Measurements from ENCODE around the gene LYPLAL1. TPM values are rescaled to one million over a fixed set of nuclear protein-coding genes. Genes with fewer than 3 reads are reported as not detected.

The LYPLAL1 gene
- total and polyA plus RNA-seq, 2 of the 8 experiments (the other 6 are each of a cell fraction or from before 2014, with no cell fraction given): 6.3 to 23.8 TPM

DNA sequence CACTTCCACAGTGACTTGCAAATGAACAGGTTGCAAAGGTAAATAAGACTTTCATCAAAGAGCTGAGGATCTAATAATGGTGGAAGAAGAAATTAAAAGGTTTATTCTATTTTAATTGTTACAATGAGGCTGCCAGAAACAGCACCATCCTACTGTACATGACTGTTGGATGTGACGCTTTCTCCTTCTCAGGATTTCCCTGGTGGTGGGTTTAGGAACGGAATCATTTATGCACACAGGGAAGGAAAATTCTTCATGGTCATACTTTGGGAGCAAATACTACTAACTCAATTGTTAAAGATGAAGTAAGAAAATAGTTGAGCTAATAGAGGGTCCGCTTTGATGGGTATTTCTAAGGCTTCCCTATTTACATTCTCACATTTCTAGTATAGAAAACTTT is 22.2 kb upstream of the LYPLAL1 start:
- no peak overlapping the region for H2AFZ ChIP-seq (ENCODE audit: low read length)
- WGBS, 2 experiments (ENCODE audit: extremely low coverage in 1 of 2, insufficient coverage in 1 of 2, insufficient read length in 1 of 2, insufficient replicate concordance in 2 of 2, low coverage in 1 of 2, low lambda C conversion rate in 2 of 2, missing lambda C conversion rate in 1 of 2): 98% methylated on average over 3 of the region's 3 CpGs; no CpG with 5 or more reads in 1 of the 2 experiments
- TF ChIP-seq PHF8 (conservative IDR thresholded peaks at IDR 0.05; ENCODE audit: low read depth, low read length) (no peak), TAF7 (optimal IDR thresholded peaks at IDR 0.05; ENCODE audit: borderline replicate concordance, low read depth, low read length) (no peak), EGR1 (IDR thresholded peaks at IDR 0.05; ENCODE audit: borderline replicate concordance, low read depth, low read length) (no peak), MAFK (IDR thresholded peaks at IDR 0.05; ENCODE audit: low read depth, low read length) (no peak), NRF1 (IDR thresholded peaks at IDR 0.05; ENCODE audit: low read depth, low read length) (no peak), CBX8 (IDR thresholded peaks at IDR 0.05; ENCODE audit: borderline replicate concordance, low read depth, low read length) (no peak), GABPA (IDR thresholded peaks at IDR 0.05; ENCODE audit: borderline replicate concordance, insufficient read depth, low read length) (no peak), CREB1 (IDR thresholded peaks at IDR 0.05) (no peak), RXRA (IDR thresholded peaks at IDR 0.05; ENCODE audit: insufficient read depth, low read depth, low read length) (no peak)
- TF ChIP-seq, protein P1, sequence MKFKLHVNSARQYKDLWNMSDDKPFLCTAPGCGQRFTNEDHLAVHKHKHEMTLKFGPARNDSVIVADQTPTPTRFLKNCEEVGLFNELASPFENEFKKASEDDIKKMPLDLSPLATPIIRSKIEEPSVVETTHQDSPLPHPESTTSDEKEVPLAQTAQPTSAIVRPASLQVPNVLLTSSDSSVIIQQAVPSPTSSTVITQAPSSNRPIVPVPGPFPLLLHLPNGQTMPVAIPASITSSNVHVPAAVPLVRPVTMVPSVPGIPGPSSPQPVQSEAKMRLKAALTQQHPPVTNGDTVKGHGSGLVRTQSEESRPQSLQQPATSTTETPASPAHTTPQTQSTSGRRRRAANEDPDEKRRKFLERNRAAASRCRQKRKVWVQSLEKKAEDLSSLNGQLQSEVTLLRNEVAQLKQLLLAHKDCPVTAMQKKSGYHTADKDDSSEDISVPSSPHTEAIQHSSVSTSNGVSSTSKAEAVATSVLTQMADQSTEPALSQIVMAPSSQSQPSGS (IDR thresholded peaks at IDR 0.05; ENCODE audit: low read length): no peak
- TF ChIP-seq, protein P2, sequence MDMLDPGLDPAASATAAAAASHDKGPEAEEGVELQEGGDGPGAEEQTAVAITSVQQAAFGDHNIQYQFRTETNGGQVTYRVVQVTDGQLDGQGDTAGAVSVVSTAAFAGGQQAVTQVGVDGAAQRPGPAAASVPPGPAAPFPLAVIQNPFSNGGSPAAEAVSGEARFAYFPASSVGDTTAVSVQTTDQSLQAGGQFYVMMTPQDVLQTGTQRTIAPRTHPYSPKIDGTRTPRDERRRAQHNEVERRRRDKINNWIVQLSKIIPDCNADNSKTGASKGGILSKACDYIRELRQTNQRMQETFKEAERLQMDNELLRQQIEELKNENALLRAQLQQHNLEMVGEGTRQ (IDR thresholded peaks at IDR 0.05; ENCODE audit: low read length): no peak
- TF ChIP-seq, protein P3, sequence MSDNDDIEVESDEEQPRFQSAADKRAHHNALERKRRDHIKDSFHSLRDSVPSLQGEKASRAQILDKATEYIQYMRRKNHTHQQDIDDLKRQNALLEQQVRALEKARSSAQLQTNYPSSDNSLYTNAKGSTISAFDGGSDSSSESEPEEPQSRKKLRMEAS (IDR thresholded peaks at IDR 0.05): no peak

More for the DNA sequence above, 22.2 kb upstream of the LYPLAL1 start:
- Histone ChIP-seq H4K20me1 (replicated peaks in 1 of 2; ENCODE audit: control insufficient read depth in 1 of 2, insufficient read depth in 2 of 2, low read length in 2 of 2) (no peaks in the 10 kb centered on the region), H4K8ac (ENCODE audit: extremely low read depth, insufficient read depth, low read length) (no peak overlapping the region), H3K4me2 (ENCODE audit: insufficient read depth in 1 of 2, low read depth in 2 of 2, low read length in 2 of 2) (no peak overlapping the region), H3K23ac (ENCODE audit: insufficient read length) (no peak overlapping the region), H3K4me1 (replicated peaks in 1 of 4; ENCODE audit: control insufficient read depth in 3 of 4, insufficient read depth in 4 of 4, low read length in 3 of 4) (no peaks in the 10 kb centered on the region), H3K9me3 (ENCODE audit: insufficient read depth in 2 of 2, low read depth in 1 of 2, low read length in 1 of 2) (no peaks in the 10 kb centered on the region), H3K4me3 (ENCODE audit: extremely low read depth in 1 of 4, insufficient read depth in 2 of 4, low read depth in 3 of 4, low read length in 4 of 4) (no peak overlapping the region), H3K4ac (replicated peaks; ENCODE audit: insufficient read length, low read depth, low read length) (no peak overlapping the region), H3K79me2 (ENCODE audit: control insufficient read depth in 1 of 2, insufficient read depth in 2 of 2, low read length in 2 of 2) (no peaks in the 10 kb centered on the region), H2AK5ac (ENCODE audit: low read depth, low read length) (no peak overlapping the region), H3K36me3 (ENCODE audit: control insufficient read depth in 2 of 4, insufficient read depth in 4 of 4, low read length in 3 of 4) (no peaks in the 10 kb centered on the region), H3K18ac (ENCODE audit: extremely low read depth, low read length) (no peak overlapping the region), H3K14ac (ENCODE audit: insufficient read length) (no peak overlapping the region), H3K79me1 (ENCODE audit: low read depth, low read length) (no peaks in the 10 kb centered on the region), H3K23me2 (ENCODE audit: low read depth, low read length) (no peaks in the 10 kb centered on the region), H2BK15ac (ENCODE audit: low read length) (no peak overlapping the region), H2BK12ac (ENCODE audit: low read depth, low read length) (no peak overlapping the region), H3K9ac (replicated peaks in 1 of 4; ENCODE audit: extremely low read depth in 1 of 4, low read depth in 3 of 4, low read length in 3 of 4) (no peak overlapping the region), H2BK5ac (ENCODE audit: low read depth, low read length) (no peak overlapping the region), H4K5ac (ENCODE audit: insufficient read length, low read depth, low read length) (no peak overlapping the region), H3K27me3 (replicated peaks in 1 of 4; ENCODE audit: control insufficient read depth in 3 of 4, extremely low read depth in 1 of 4, insufficient read depth in 3 of 4, low read length in 3 of 4) (no peaks in the 10 kb centered on the region), H3K56ac (replicated peaks; ENCODE audit: insufficient read length, low read depth, low read length) (no peak overlapping the region), H2BK120ac (replicated peaks; ENCODE audit: low read depth, low read length) (no peak overlapping the region), H4K91ac (replicated peaks; ENCODE audit: insufficient read length, low read length) (no peak overlapping the region), H2BK20ac (ENCODE audit: low read length) (no peak overlapping the region), H3K27ac (ENCODE audit: low read depth, low read length) (no peak overlapping the region)
- no peak for DNase-seq (ENCODE audit: low read depth in 1 of 2, low spot score in 2 of 2)
- FAIRE-seq: no peak
- ChIA-PET CTCF (ENCODE audit: partially characterized antibody) (interaction anchor here (0.6 to 1.2 kb wide), 6 partner anchors 9 to 662 kb away, joined by 3 to 4 read pairs (median 3); no protein-coding TSS in a partner anchor), POLR2A (ENCODE audit: partially characterized antibody) (no interaction called here)

Data from H1 (cell line).